Esophagus muscularis mucosa (tissue), 4 donors: ENCODE data around the gene TRIM34. TPM values are rescaled to one million over a fixed set of nuclear protein-coding genes. Genes with fewer than 3 reads are reported as not detected.
"Not testable (repeated sequence)": the region's sequence is repeated elsewhere in the genome, so short reads cannot be mapped to it uniquely, and the experiment has no call there.

Experiments
- DNase-seq: peaks from one replicate; pipeline ENCODE4 v3.0.0-alpha.2; 2017; ENCODE audit errors: extremely low spot score
- H3K27ac ChIP-seq, 4 donors: fragments of 200-600 bp; sonication (generic); replicated peaks in 1 of 4; 1 replicate in 3 of 4; 2 replicates in 1 of 4; pipeline ENCODE4 v1.5.1; 2016 to 2019; ENCODE audit warnings: mild to moderate bottlenecking in 1 of 4
- H3K27me3 ChIP-seq, 4 donors: fragments of 200-600 bp; sonication (generic); one replicate each; pipeline versions ENCODE4 v1.5.1 to v1.6.0; 2016 to 2019
- H3K36me3 ChIP-seq, 4 donors: fragments of 200-600 bp; sonication (generic); one replicate each; pipeline ENCODE4 v1.5.1; 2016 to 2019
- H3K4me1 ChIP-seq, 4 donors: fragments of 200-600 bp; sonication (generic); one replicate each; pipeline ENCODE4 v1.5.1; 2016 to 2019
- H3K4me3 ChIP-seq, 4 donors: fragments of 200-600 bp; sonication (generic); 1 replicate in 2 of 4; 2 replicates in 2 of 4; pipeline ENCODE4 v1.5.1; 2016 to 2019; ENCODE audit warnings: mild to moderate bottlenecking in 4 of 4, moderate library complexity in 1 of 4
- H3K9me3 ChIP-seq, 4 donors: fragments of 200-600 bp; sonication (generic); 1 replicate in 3 of 4; 2 replicates in 1 of 4; pipeline ENCODE4 v1.5.1; 2016 to 2019
- EP300 ChIP-seq: sonication (generic); formaldehyde crosslinking; IDR thresholded peaks from one replicate; pipeline ENCODE4 v1.6.1; 2017; ENCODE audit warnings: antibody characterized with exemption
- POLR2A ChIP-seq: fragments of 450-650 bp; IDR thresholded peaks from one replicate; pipeline ENCODE4 v1.6.1; 2017; ENCODE audit warnings: antibody characterized with exemption, moderate library complexity, mild to moderate bottlenecking, low read depth
- POLR2AphosphoS5 ChIP-seq, 2 donors: sonication (generic); formaldehyde crosslinking; IDR thresholded peaks; one replicate each; pipeline ENCODE4 v1.6.1; 2017; ENCODE audit warnings: antibody characterized with exemption in 2 of 2
- WGBS: methylation state at CpG from one replicate; pipeline ENCODE4 v1.1.5; 2018; 5-methylcytosine and 5-hydroxymethylcytosine counted together
- intact Hi-C: fragments of 100-400 bp; cut with DNase I; formaldehyde crosslinking; loops from one replicate; pipeline ENCODE4 v1.15.1; 2023
- total RNA-seq, 4 donors: library from RNA; depleted of rRNA; stranded (reverse); fragments of >200 nt; gene quantifications; one replicate each; pipeline versions ENCODE4 v1.1.0 to v1.2.1, GENCODE V29; 2016
- TF ChIP-seq, protein P1 (sequence below), 3 experiments: fragments of 200-600 bp in 2 of 3; fragments of 450-650 bp in 1 of 3; sonication (generic) in 2 of 3; IDR thresholded peaks; one replicate each; pipeline ENCODE4 v1.5.1; 2017 to 2019; ENCODE audit warnings: antibody characterized with exemption in 3 of 3, mild to moderate bottlenecking in 2 of 3, moderate library complexity in 1 of 3

Gene TRIM34
- total RNA-seq, 4 donors from 2014 or later = 3.0 to 5.0 (median 3.9) TPM

DNA sequence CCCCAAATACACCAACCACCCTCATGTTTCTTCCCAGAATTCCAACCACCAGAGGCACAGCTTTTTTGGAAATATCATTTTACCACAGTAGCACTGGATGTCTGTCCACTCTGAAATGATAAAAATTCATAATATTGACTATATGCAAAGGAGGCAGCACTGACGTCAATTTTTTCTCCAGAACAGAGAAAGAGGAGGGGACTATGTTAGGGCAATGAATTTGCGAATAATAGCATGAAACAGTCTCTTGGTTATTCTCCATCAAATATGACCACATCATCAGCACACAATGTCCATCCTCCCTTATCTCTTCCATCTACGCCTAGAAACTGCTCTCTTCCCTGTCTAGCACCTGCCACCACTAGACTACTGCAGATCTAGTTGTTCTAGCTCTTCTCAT is 21.3 kb downstream of the TRIM34 start:
- no peak for DNase-seq
- no peaks in the 10 kb centered on the region for H3K27me3 ChIP-seq
- H3K4me1 ChIP-seq = no peaks in the 10 kb centered on the region
- no peak overlapping the region for H3K27ac ChIP-seq
- 88% methylated on average over 3 of the region's 3 CpGs for WGBS
- no peak overlapping the region for H3K4me3 ChIP-seq
- intact Hi-C loops = no loop called here
- H3K36me3 ChIP-seq = peaks cover 0 to 35% (median 6%) of the 10 kb centered on the region in 4 donors
- no peaks in the 10 kb centered on the region for H3K9me3 ChIP-seq
- TF ChIP-seq EP300 (no peak), POLR2AphosphoS5 (IDR thresholded peaks at IDR 0.05) (no peak)

DNA sequence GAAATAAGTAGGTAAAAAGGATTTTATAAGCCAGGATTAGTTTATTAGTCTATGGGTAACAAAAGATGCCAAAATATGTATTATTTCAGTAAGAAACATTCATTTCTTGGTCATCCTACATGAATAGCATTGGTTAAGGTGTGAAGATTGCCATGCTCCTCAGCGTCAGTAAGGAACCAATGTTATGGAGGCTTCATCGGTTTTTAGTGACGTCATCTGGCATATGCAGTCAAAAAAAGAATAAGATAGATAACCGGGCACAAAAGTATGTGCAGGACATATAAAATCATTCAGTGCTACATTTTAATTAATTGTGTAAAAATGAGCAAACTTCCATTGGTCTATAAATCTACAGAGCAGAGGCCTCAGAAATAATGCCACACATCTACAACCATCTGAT is 30.7 kb downstream of the TRIM34 start:
- H3K27ac ChIP-seq = no peak overlapping the region
- H3K27me3 ChIP-seq = no peaks in the 10 kb centered on the region
- TF ChIP-seq POLR2AphosphoS5 (IDR thresholded peaks at IDR 0.05) (no peak), POLR2A (no peak), EP300 (no peak)
- TF ChIP-seq, protein P1, sequence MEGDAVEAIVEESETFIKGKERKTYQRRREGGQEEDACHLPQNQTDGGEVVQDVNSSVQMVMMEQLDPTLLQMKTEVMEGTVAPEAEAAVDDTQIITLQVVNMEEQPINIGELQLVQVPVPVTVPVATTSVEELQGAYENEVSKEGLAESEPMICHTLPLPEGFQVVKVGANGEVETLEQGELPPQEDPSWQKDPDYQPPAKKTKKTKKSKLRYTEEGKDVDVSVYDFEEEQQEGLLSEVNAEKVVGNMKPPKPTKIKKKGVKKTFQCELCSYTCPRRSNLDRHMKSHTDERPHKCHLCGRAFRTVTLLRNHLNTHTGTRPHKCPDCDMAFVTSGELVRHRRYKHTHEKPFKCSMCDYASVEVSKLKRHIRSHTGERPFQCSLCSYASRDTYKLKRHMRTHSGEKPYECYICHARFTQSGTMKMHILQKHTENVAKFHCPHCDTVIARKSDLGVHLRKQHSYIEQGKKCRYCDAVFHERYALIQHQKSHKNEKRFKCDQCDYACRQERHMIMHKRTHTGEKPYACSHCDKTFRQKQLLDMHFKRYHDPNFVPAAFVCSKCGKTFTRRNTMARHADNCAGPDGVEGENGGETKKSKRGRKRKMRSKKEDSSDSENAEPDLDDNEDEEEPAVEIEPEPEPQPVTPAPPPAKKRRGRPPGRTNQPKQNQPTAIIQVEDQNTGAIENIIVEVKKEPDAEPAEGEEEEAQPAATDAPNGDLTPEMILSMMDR (IDR thresholded peaks at IDR 0.05) = no peak
- no peaks in the 10 kb centered on the region for H3K4me1 ChIP-seq
- intact Hi-C loops = no loop called here
- peaks cover 0 to 5% (median 0%) of the 10 kb centered on the region in 4 donors for H3K9me3 ChIP-seq
- peaks cover 0 to 8% (median 0%) of the 10 kb centered on the region in 4 donors for H3K36me3 ChIP-seq
- H3K4me3 ChIP-seq = no peak overlapping the region
- 95% methylated on average over 4 of the region's 4 CpGs for WGBS
- no peak for DNase-seq

DNA sequence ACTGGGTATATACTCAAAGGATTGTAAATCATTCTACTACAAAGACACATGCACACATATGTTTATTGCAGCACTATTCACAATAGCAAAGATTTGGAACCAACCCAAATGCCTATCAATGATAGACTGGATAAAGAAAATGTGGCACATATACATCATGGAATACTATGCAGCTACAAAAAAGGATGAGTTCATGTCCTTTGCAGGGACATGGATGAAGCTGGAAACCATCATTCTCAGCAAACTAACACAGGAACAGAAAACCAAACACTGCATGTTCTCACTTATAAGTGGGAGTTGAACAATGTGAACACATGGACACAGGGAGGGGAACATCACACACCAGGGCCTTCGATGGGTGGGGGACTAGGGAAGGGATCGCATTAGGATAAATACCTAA is 32.2 kb downstream of the TRIM34 start:
- not testable (repeated sequence) for H3K4me1 ChIP-seq
- 92% methylated on average over 2 of the region's 2 CpGs for WGBS

DNA sequence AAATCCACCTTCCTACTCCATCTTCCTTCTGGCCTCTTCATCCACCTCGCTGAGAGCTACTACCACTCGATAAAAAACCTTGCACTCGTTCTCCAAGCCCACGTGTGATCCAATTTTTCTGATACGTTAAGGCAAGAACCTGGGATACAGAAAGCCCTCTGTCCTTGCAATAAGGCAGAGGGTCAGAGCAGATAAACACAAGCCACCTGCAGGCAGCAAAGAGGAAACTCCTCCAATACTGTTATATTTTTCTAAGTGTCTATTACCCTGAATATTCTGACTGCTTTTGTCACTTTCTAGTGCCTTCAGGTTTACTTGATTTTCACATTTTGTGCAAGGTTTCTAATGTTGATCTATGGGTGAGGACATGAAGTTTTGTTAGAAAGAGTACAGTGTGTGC is 33.5 kb downstream of the TRIM34 start:
- Histone ChIP-seq H3K4me3 (no peak overlapping the region), H3K9me3 (no peaks in the 10 kb centered on the region), H3K4me1 (no peaks in the 10 kb centered on the region), H3K27me3 (no peaks in the 10 kb centered on the region), H3K36me3 (peaks cover 0 to 23% (median 4%) of the 10 kb centered on the region in 4 donors), H3K27ac (no peak overlapping the region)
- intact Hi-C loops = no loop called here
- WGBS = 91% methylated on average over 5 of the region's 5 CpGs
- TF ChIP-seq POLR2A = no peak
- DNase-seq = no peak

More for the DNA sequence above, 32.2 kb downstream of the TRIM34 start:
- DNase-seq, intact Hi-C loops, H3K9me3 ChIP-seq, H3K4me3 ChIP-seq, H3K27ac ChIP-seq, H3K27me3 ChIP-seq: not testable (repeated sequence)
- H3K36me3 ChIP-seq = peaks cover 0 to 17% (median 0%) of the 10 kb centered on the region in 4 donors

DNA sequence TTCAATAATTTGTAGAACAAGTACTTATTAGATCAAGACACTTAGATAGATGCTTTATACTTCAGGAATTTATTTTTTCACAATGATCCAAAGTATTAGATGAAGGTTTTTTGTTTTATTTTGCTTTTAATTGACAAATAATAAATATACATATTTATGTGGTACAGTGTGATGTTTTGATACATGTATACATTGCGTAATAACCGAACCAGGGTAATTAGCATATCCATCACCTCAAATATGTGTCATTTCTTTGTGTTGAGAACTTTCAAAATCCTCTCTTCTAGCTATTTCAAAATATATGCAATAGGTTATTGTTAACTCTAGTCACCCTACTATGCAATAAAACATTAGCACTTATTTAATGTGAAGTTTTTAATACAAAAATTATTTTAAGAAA is 38.7 kb downstream of the TRIM34 start:
- WGBS = 95% methylated on average over 2 of the region's 2 CpGs
- TF ChIP-seq, protein P1 (IDR thresholded peaks at IDR 0.05) = no peak
- TF ChIP-seq EP300 = no peak
- TF ChIP-seq POLR2A = no peak
- TF ChIP-seq POLR2AphosphoS5 (IDR thresholded peaks at IDR 0.05) = no peak
- intact Hi-C loops = no loop called here
- H3K36me3 ChIP-seq = peaks cover 25 to 67% (median 27%) of the 10 kb centered on the region in 4 donors
- H3K9me3 ChIP-seq = no peaks in the 10 kb centered on the region
- H3K27ac ChIP-seq = no peak overlapping the region
- no peaks in the 10 kb centered on the region for H3K4me1 ChIP-seq
- no peaks in the 10 kb centered on the region for H3K27me3 ChIP-seq
- no peak overlapping the region for H3K4me3 ChIP-seq
- DNase-seq = no peak

DNA sequence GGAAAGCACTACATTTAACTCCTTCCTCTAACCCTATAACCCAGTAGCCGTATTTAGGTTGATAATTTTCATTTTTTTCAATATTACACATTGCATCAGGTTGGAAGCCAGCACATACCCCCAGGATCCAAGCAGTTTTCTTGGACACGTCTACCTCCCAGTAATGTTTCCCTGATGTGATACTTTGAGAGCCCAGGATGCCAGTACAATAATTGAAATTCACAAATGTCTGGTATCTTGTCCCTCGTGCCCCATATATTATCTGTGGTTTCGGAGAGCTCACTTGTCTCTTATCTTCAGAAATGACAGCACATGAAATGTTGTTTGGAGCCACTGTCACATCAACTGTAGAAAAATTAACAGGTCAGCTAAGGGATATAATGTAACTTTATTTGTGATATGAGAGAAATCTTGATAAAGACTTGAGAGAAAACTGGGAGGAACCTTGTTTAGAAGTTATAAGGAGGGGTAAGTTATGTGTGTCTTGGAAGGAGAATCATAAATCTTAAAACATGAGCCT is 40.3 kb downstream of the TRIM34 start:
- DNase-seq = peak; percentile 10
- no peak overlapping the region for H3K4me3 ChIP-seq
- intact Hi-C loops = no loop called here
- TF ChIP-seq, protein P1 (IDR thresholded peaks at IDR 0.05) = no peak
- TF ChIP-seq POLR2AphosphoS5 (IDR thresholded peaks at IDR 0.05) (no peak), POLR2A (no peak), EP300 (no peak)
- H3K36me3 ChIP-seq = peaks cover 33 to 81% (median 38%) of the 10 kb centered on the region in 4 donors
- H3K27ac ChIP-seq = no peak overlapping the region
- no peaks in the 10 kb centered on the region for H3K9me3 ChIP-seq
- no peaks in the 10 kb centered on the region for H3K27me3 ChIP-seq
- 96% methylated on average over 4 of the region's 4 CpGs for WGBS
- no peaks in the 10 kb centered on the region for H3K4me1 ChIP-seq
